WTC11 (cell line): ENCODE measurements around the gene ZNF773. TPM values are rescaled to one million over a fixed set of nuclear protein-coding genes. Genes with fewer than 3 reads are reported as not detected.

Experiments used
- ATAC-seq: fragments of 200-7000 bp; cut with Tn5 transposase; 2 replicates; pipeline ENCODE4 v1.10.0; 2021; ENCODE audit warnings: mild to moderate bottlenecking, moderate library complexity
- CTCF ChIA-PET: fragments of 300-600 bp; sonication (Branson Sonifier 250); formaldehyde crosslinking; loops from one replicate; lab custom pipeline; 2021; ENCODE audit warnings: antibody characterized with exemption; lab: Charles Lee
- POLR2A ChIA-PET: fragments of 350-600 bp; sonication (Branson Sonifier 250); formaldehyde crosslinking; loops from one replicate; lab custom pipeline; 2021; ENCODE audit warnings: antibody characterized with exemption; lab: Charles Lee
- DNase-seq: peaks from one replicate; pipeline ENCODE4 v3.0.0; 2021; ENCODE audit warnings: low spot score
- H3K27ac Mint-ChIP-seq: 2 replicates; pipeline ENCODE4 v1.8.0; 2021; ENCODE audit warnings: mixed read lengths
- H3K27me3 Mint-ChIP-seq: 2 replicates; pipeline ENCODE4 v1.8.0; 2021; ENCODE audit warnings: low read depth, mild to moderate bottlenecking, moderate library complexity, mixed read lengths
- H3K36me3 Mint-ChIP-seq: 2 replicates; pipeline ENCODE4 v1.8.0; 2021; ENCODE audit warnings: mixed read lengths
- H3K4me1 Mint-ChIP-seq: 2 replicates; pipeline ENCODE4 v1.8.0; 2022; ENCODE audit warnings: mixed read lengths
- H3K4me3 Mint-ChIP-seq: 2 replicates; pipeline ENCODE4 v1.8.0; 2021; ENCODE audit warnings: mild to moderate bottlenecking, moderate library complexity, mixed read lengths
- H3K9me3 Mint-ChIP-seq: 2 replicates; pipeline ENCODE4 v1.8.0; 2021; ENCODE audit warnings: mixed read lengths
- ATF6 ChIP-seq: sonication (generic); formaldehyde crosslinking; IDR thresholded peaks from 2 replicates; pipeline ENCODE4 v1.8.1; 2023; ENCODE audit warnings: mild to moderate bottlenecking, missing genetic modification reagents
- E2F5 ChIP-seq: sonication (generic); formaldehyde crosslinking; IDR thresholded peaks from 2 replicates; pipeline ENCODE4 v1.8.1; 2022; ENCODE audit warnings: mild to moderate bottlenecking, moderate library complexity, missing genetic modification reagents
- FOXP1 ChIP-seq: sonication (generic); formaldehyde crosslinking; IDR thresholded peaks from 2 replicates; pipeline ENCODE4 v1.8.0; 2022; ENCODE audit warnings: missing genetic modification reagents, mild to moderate bottlenecking, moderate library complexity, borderline replicate concordance
- JUN ChIP-seq: sonication (generic); formaldehyde crosslinking; IDR thresholded peaks from 2 replicates; pipeline ENCODE4 v1.8.0; 2023; ENCODE audit warnings: mild to moderate bottlenecking, missing genetic modification reagents
- PRRX2 ChIP-seq: fragments of 250-450 bp; sonication (Bioruptor Pico); IDR thresholded peaks from 2 replicates; pipeline ENCODE4 v1.8.0; 2021; ENCODE audit warnings: mild to moderate bottlenecking
- RORB ChIP-seq: fragments of 250-450 bp; sonication (Bioruptor Pico); IDR thresholded peaks from 2 replicates; pipeline ENCODE4 v1.9.0; 2021; ENCODE audit warnings: mild to moderate bottlenecking
- SMAD4 ChIP-seq: sonication (generic); formaldehyde crosslinking; IDR thresholded peaks from 2 replicates; pipeline ENCODE4 v1.8.0; 2022; ENCODE audit warnings: mild to moderate bottlenecking, missing genetic modification reagents
- TP53 ChIP-seq: sonication (generic); formaldehyde crosslinking; IDR thresholded peaks from 2 replicates; pipeline ENCODE4 v1.8.1; 2023; ENCODE audit warnings: mild to moderate bottlenecking, missing genetic modification reagents
- ZMAT4 ChIP-seq: fragments of 250-450 bp; sonication (Bioruptor Pico); IDR thresholded peaks from 2 replicates; pipeline ENCODE4 v1.9.0; 2021; ENCODE audit warnings: mild to moderate bottlenecking
- ZNF138 ChIP-seq: sonication (generic); formaldehyde crosslinking; conservative IDR thresholded peaks from 2 replicates; pipeline ENCODE4 v1.8.1; 2022; ENCODE audit warnings: mild to moderate bottlenecking, moderate library complexity, missing genetic modification reagents
- ZNF232 ChIP-seq: sonication (generic); formaldehyde crosslinking; IDR thresholded peaks from 2 replicates; pipeline ENCODE4 v1.8.0; 2022; ENCODE audit warnings: mild to moderate bottlenecking, missing genetic modification reagents
- ZNF416 ChIP-seq: fragments of 250-450 bp; sonication (Bioruptor Pico); IDR thresholded peaks from 2 replicates; pipeline ENCODE4 v1.9.0; 2021; ENCODE audit warnings: mild to moderate bottlenecking, inconsistent platforms
- ZNF671 ChIP-seq: fragments of 250-450 bp; sonication (Bioruptor Pico); IDR thresholded peaks from 2 replicates; pipeline ENCODE4 v1.8.0; 2021; ENCODE audit warnings: mild to moderate bottlenecking
- ZSCAN18 ChIP-seq: fragments of 250-450 bp; sonication (Bioruptor Pico); IDR thresholded peaks from 2 replicates; pipeline ENCODE4 v2.1.2; 2022; ENCODE audit warnings: mild to moderate bottlenecking, moderate library complexity
- total RNA-seq: library from RNA; stranded (reverse); gene quantifications from 3 replicates; pipeline ENCODE4 v1.2.3, GENCODE V29; 2021
- TF ChIP-seq, protein P1 (sequence below): sonication (generic); formaldehyde crosslinking; IDR thresholded peaks from 2 replicates; pipeline ENCODE4 v1.8.1; 2022; ENCODE audit warnings: low read depth, mild to moderate bottlenecking, moderate library complexity, missing genetic modification reagents, borderline replicate concordance
- TF ChIP-seq, protein P2 (sequence below): sonication (generic); formaldehyde crosslinking; IDR thresholded peaks from 2 replicates; pipeline ENCODE4 v1.8.1; 2022; ENCODE audit warnings: low read depth, missing genetic modification reagents, borderline replicate concordance
- TF ChIP-seq, protein P3 (sequence below): sonication (generic); formaldehyde crosslinking; conservative IDR thresholded peaks from 2 replicates; pipeline ENCODE4 v1.8.1; 2022; ENCODE audit warnings: mild to moderate bottlenecking, missing genetic modification reagents
- TF ChIP-seq, protein P4 (sequence below): sonication (generic); formaldehyde crosslinking; IDR thresholded peaks from 2 replicates; pipeline ENCODE4 v1.8.1; 2023; ENCODE audit warnings: mild to moderate bottlenecking, missing genetic modification reagents, borderline replicate concordance

Gene ZNF773
- total RNA-seq, 1 experiment from 2014 or later: 8.6 TPM

DNA sequence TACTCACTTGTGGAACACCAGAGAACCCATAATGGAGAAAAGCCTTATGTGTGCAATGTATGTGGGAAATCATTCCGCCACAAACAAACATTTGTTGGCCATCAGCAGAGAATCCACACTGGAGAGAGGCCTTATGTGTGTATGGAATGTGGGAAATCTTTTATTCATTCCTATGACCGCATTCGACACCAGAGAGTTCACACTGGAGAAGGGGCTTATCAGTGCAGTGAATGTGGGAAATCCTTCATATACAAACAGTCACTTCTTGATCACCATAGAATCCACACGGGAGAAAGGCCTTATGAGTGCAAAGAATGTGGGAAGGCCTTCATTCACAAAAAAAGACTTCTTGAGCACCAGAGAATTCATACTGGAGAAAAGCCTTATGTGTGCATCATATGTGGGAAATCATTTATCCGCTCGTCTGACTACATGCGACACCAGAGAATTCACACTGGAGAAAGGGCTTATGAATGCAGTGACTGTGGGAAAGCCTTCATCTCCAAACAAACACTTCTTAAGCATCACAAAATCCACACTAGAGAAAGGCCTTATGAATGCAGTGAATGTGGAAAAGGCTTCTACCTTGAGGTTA, 38.3 kb downstream of the ZNF773 start:
- H3K9me3 Mint-ChIP-seq: peaks cover 60% of the 10 kb centered on the region
- H3K4me3 Mint-ChIP-seq: no peak overlapping the region
- ChIA-PET POLR2A (no interaction called here), CTCF (no interaction called here)
- ATAC-seq: no peak
- TF ChIP-seq SMAD4 (CRISPR knock-in tag) (no peak), ZNF671 (CRISPR knock-in tag) (no peak), ATF6 (no peak)
- TF ChIP-seq, protein P1, sequence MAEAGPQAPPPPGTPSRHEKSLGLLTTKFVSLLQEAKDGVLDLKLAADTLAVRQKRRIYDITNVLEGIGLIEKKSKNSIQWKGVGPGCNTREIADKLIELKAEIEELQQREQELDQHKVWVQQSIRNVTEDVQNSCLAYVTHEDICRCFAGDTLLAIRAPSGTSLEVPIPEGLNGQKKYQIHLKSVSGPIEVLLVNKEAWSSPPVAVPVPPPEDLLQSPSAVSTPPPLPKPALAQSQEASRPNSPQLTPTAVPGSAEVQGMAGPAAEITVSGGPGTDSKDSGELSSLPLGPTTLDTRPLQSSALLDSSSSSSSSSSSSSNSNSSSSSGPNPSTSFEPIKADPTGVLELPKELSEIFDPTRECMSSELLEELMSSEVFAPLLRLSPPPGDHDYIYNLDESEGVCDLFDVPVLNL: no peak
- DNase-seq: no peak
- peaks cover 3% of the 10 kb centered on the region; the same call in 1 of the 2 replicates for H3K27me3 Mint-ChIP-seq
- peaks cover 90% of the 10 kb centered on the region for H3K36me3 Mint-ChIP-seq
- no peak overlapping the region for H3K27ac Mint-ChIP-seq
- H3K4me1 Mint-ChIP-seq: no peaks in the 10 kb centered on the region

- H3K4me3 Mint-ChIP-seq: no peak overlapping the region
- peaks cover 18% of the 10 kb centered on the region for H3K9me3 Mint-ChIP-seq
- ATAC-seq (no peak), DNase-seq (no peak)
- H3K4me1 Mint-ChIP-seq: no peaks in the 10 kb centered on the region
- ChIA-PET CTCF (no interaction called here), POLR2A (no interaction called here)
- H3K27me3 Mint-ChIP-seq: no peaks in the 10 kb centered on the region
- no peak overlapping the region for H3K27ac Mint-ChIP-seq
- H3K36me3 Mint-ChIP-seq: peaks cover 80% of the 10 kb centered on the region
- TF ChIP-seq RORB (CRISPR knock-in tag) (no peak), ZMAT4 (CRISPR knock-in tag) (no peak), FOXP1 (no peak), ZNF138 (CRISPR knock-in tag) (no peak), TP53 (no peak), E2F5 (no peak), PRRX2 (CRISPR knock-in tag) (no peak), ZNF416 (CRISPR knock-in tag) (no peak), JUN (CRISPR knock-in tag) (no peak), ZSCAN18 (no peak), ZNF232 (CRISPR knock-in tag) (no peak), ATF6 (no peak)
- TF ChIP-seq, protein P2, sequence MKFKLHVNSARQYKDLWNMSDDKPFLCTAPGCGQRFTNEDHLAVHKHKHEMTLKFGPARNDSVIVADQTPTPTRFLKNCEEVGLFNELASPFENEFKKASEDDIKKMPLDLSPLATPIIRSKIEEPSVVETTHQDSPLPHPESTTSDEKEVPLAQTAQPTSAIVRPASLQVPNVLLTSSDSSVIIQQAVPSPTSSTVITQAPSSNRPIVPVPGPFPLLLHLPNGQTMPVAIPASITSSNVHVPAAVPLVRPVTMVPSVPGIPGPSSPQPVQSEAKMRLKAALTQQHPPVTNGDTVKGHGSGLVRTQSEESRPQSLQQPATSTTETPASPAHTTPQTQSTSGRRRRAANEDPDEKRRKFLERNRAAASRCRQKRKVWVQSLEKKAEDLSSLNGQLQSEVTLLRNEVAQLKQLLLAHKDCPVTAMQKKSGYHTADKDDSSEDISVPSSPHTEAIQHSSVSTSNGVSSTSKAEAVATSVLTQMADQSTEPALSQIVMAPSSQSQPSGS (CRISPR knock-in tag): no peak
- TF ChIP-seq, protein P3, sequence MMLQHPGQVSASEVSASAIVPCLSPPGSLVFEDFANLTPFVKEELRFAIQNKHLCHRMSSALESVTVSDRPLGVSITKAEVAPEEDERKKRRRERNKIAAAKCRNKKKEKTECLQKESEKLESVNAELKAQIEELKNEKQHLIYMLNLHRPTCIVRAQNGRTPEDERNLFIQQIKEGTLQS (CRISPR knock-in tag): no peak
- TF ChIP-seq, protein P4, sequence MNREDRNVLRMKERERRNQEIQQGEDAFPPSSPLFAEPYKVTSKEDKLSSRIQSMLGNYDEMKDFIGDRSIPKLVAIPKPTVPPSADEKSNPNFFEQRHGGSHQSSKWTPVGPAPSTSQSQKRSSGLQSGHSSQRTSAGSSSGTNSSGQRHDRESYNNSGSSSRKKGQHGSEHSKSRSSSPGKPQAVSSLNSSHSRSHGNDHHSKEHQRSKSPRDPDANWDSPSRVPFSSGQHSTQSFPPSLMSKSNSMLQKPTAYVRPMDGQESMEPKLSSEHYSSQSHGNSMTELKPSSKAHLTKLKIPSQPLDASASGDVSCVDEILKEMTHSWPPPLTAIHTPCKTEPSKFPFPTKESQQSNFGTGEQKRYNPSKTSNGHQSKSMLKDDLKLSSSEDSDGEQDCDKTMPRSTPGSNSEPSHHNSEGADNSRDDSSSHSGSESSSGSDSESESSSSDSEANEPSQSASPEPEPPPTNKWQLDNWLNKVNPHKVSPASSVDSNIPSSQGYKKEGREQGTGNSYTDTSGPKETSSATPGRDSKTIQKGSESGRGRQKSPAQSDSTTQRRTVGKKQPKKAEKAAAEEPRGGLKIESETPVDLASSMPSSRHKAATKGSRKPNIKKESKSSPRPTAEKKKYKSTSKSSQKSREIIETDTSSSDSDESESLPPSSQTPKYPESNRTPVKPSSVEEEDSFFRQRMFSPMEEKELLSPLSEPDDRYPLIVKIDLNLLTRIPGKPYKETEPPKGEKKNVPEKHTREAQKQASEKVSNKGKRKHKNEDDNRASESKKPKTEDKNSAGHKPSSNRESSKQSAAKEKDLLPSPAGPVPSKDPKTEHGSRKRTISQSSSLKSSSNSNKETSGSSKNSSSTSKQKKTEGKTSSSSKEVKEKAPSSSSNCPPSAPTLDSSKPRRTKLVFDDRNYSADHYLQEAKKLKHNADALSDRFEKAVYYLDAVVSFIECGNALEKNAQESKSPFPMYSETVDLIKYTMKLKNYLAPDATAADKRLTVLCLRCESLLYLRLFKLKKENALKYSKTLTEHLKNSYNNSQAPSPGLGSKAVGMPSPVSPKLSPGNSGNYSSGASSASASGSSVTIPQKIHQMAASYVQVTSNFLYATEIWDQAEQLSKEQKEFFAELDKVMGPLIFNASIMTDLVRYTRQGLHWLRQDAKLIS (CRISPR knock-in tag): no peak
Measured at GRCh38 chr19:57546513-57546912, 46.8 kb downstream of the ZNF773 start.
